K562 (cell line): Measurements from ENCODE around the gene SUFU. TPM values are rescaled to one million over a fixed set of nuclear protein-coding genes. Genes with fewer than 3 reads are reported as not detected.

Experiments
- ATAC-seq: fragments of 200-7000 bp; cut with Tn5 transposase; 3 replicates; pipeline ENCODE4 v1.9.1; 2020; ENCODE audit warnings: moderate library complexity
- BruUV-seq: library from RNA; stranded (reverse); fragments of 400-500 nt; replicated peaks from 2 replicates; lab custom pipeline; 2021; lab: Mats Ljungman, UMichigan
- CTCF ChIA-PET: fragments of 300-600 bp; formaldehyde crosslinking; extraction: SDS; loops from one replicate; lab custom pipeline; 2021; ENCODE audit warnings: low intra/inter-chr PET ratio; lab: Yijun Ruan, JAX
- POLR2A ChIA-PET: fragments of 300-600, 350-650 bp; sonication (Branson Sonifier 250); formaldehyde crosslinking; extraction: SDS; loops from one replicate; lab custom pipeline; 2021; ENCODE audit warnings: antibody characterized with exemption, inconsistent platforms; lab: Yijun Ruan, JAX
- DNase-seq, 4 experiments: peaks; one replicate each; pipeline versions ENCODE4 v3.0.0 to v3.0.0-alpha.2; 2011 to 2018; ENCODE audit warnings: low spot score in 3 of 4, mixed read lengths in 3 of 4; ENCODE audit errors: extremely low read depth in 1 of 4
- FAIRE-seq: peaks from 2 replicates; lab custom pipeline; 2011; peaks lifted over from hg19 to GRCh38; lab: Jason Lieb, UNC
- H2AFZ ChIP-seq: 2 replicates; pipeline ENCODE4 v1.6.0; 2011; ENCODE audit warnings: low read depth, low read length, control low read depth, inconsistent platforms
- H3K27ac ChIP-seq: fragments of 200-600 bp; 3 replicates; pipeline ENCODE4 v1.8.0; 2011; ENCODE audit warnings: low read depth, mild to moderate bottlenecking, control low read depth, inconsistent platforms, low read length, moderate library complexity, mixed read lengths; ENCODE audit errors: extremely low read depth
- H3K27me3 ChIP-seq, 2 experiments: fragments of 300-600 bp in 1 of 2; 2 replicates in 1 of 2; 3 replicates in 1 of 2; pipeline versions ENCODE4 v1.6.0 to v1.8.0; 2011; ENCODE audit warnings: inconsistent platforms in 2 of 2, low read length in 2 of 2, mild to moderate bottlenecking in 1 of 2, mixed read lengths in 1 of 2, moderate library complexity in 1 of 2; ENCODE audit not compliant: control insufficient read depth in 2 of 2, insufficient read depth in 2 of 2
- H3K36me3 ChIP-seq: fragments of 300-600 bp; 3 replicates; pipeline ENCODE4 v1.8.0; 2011; ENCODE audit warnings: mild to moderate bottlenecking, low read length, inconsistent platforms; ENCODE audit not compliant: control insufficient read depth, insufficient read depth
- H3K4me1 ChIP-seq, 2 experiments: fragments of 200-600 bp in 1 of 2; replicated peaks in 1 of 2; 2 replicates in 1 of 2; 3 replicates in 1 of 2; pipeline versions ENCODE4 v1.5.1 to v1.8.0; 2011; ENCODE audit warnings: inconsistent platforms in 2 of 2, low read length in 2 of 2, mild to moderate bottlenecking in 1 of 2, mixed read lengths in 1 of 2, moderate library complexity in 1 of 2; ENCODE audit not compliant: control insufficient read depth in 2 of 2, insufficient read depth in 2 of 2
- H3K4me2 ChIP-seq: 2 replicates; pipeline ENCODE4 v1.6.1; 2011; ENCODE audit warnings: low read length, control low read depth, inconsistent platforms, mixed read lengths; ENCODE audit not compliant: insufficient read depth
- H3K4me3 ChIP-seq: fragments of 200-600 bp; sonication (generic), shearing (Covaris generic); 2 replicates; pipeline ENCODE4 v1.5.1; 2016; ENCODE audit warnings: control low read depth, inconsistent platforms
- H3K79me2 ChIP-seq: fragments of 200-600 bp; 3 replicates; pipeline ENCODE4 v1.8.0; 2011; ENCODE audit warnings: low read length, inconsistent platforms; ENCODE audit not compliant: control insufficient read depth, insufficient read depth
- H3K9ac ChIP-seq, 2 experiments: 2 replicates each; pipeline versions ENCODE4 v1.6.0 to v1.6.1; 2011; ENCODE audit warnings: low read depth in 2 of 2, low read length in 2 of 2, control low read depth in 1 of 2, inconsistent platforms in 1 of 2, mild to moderate bottlenecking in 1 of 2, mixed read lengths in 1 of 2; ENCODE audit not compliant: insufficient read depth in 1 of 2
- H3K9me1 ChIP-seq: one replicate; pipeline ENCODE4 v1.6.0; 2011; ENCODE audit warnings: inconsistent platforms, mild to moderate bottlenecking, low read length, moderate library complexity; ENCODE audit not compliant: control insufficient read depth, insufficient read depth
- H3K9me3 ChIP-seq: replicated peaks from 2 replicates; pipeline ENCODE4 v1.5.1; 2011; ENCODE audit warnings: low read depth, low read length, inconsistent platforms; ENCODE audit not compliant: control insufficient read depth, insufficient read depth
- H4K20me1 ChIP-seq: replicated peaks from 2 replicates; pipeline ENCODE4 v1.6.1; 2011; ENCODE audit warnings: low read length, inconsistent platforms, mixed read lengths; ENCODE audit not compliant: control insufficient read depth, insufficient read depth
- BRD9 ChIP-seq: fragments of 450-650 bp; IDR thresholded peaks from 2 replicates; pipeline ENCODE4 v1.6.1; 2018; ENCODE audit warnings: low read depth; ENCODE audit not compliant: partially characterized antibody
- CBFB ChIP-seq: sonication (generic); formaldehyde crosslinking; IDR thresholded peaks from 2 replicates; pipeline ENCODE4 v1.4.0; 2020; ENCODE audit warnings: mild to moderate bottlenecking, missing genetic modification reagents
- E2F3 ChIP-seq: fragments of 250-450 bp; sonication (Bioruptor Pico); IDR thresholded peaks from 2 replicates; pipeline ENCODE4 v1.4.0; 2020; ENCODE audit warnings: mild to moderate bottlenecking
- ELF2 ChIP-seq: fragments of 250-450 bp; sonication (Bioruptor Pico); IDR thresholded peaks from 2 replicates; pipeline ENCODE4 v1.5.0; 2021; ENCODE audit warnings: mild to moderate bottlenecking
- RBFOX2 ChIP-seq: fragments of 200-400 bp; formaldehyde crosslinking; IDR thresholded peaks from 2 replicates; pipeline ENCODE4 v1.6.1; 2017; ENCODE audit warnings: low read depth, mild to moderate bottlenecking, low read length, moderate library complexity
- RBM17 ChIP-seq: fragments of 200-400 bp; formaldehyde crosslinking; IDR thresholded peaks from 2 replicates; pipeline ENCODE4 v1.6.1; 2017; ENCODE audit warnings: low read depth, mild to moderate bottlenecking, low read length, borderline replicate concordance
- RBM39 ChIP-seq: fragments of 200-400 bp; formaldehyde crosslinking; optimal IDR thresholded peaks from 2 replicates; pipeline ENCODE3; 2018; ENCODE audit warnings: low read depth, low read length
- U2AF1 ChIP-seq: fragments of 200-400 bp; formaldehyde crosslinking; optimal IDR thresholded peaks from 2 replicates; pipeline ENCODE3; 2017; ENCODE audit warnings: mild to moderate bottlenecking, low read depth, low read length, moderate library complexity
- ZNF511 ChIP-seq: sonication (generic); formaldehyde crosslinking; IDR thresholded peaks from 2 replicates; pipeline ENCODE4 v1.8.0; 2022; ENCODE audit warnings: mild to moderate bottlenecking, missing genetic modification reagents
- WGBS: fragments of 100-300 bp; shearing (Covaris generic); methylation state at CpG from one replicate; pipeline ENCODE4 v1.1.6; 2016; ENCODE audit warnings: low coverage, mixed read lengths; ENCODE audit not compliant: insufficient coverage; ENCODE audit errors: missing lambda C conversion rate; 5-methylcytosine and 5-hydroxymethylcytosine counted together
- in situ Hi-C: fragments of 300-500 bp; cut with MboI; formaldehyde crosslinking; loops from 4 replicates; pipeline ENCODE4 v1.15.0; 2018; ENCODE audit warnings: inconsistent platforms, mixed read lengths
- intact Hi-C: fragments of 100-400 bp; cut with micrococcal nuclease; formaldehyde crosslinking; loops from 2 replicates; pipeline ENCODE4 v1.14.2; 2022
- polyA plus RNA-seq, 8 experiments: library from polyadenylated mRNA; depleted of rRNA in 4 of 8; stranded (reverse) in 5 of 8; unstranded in 3 of 8; fragments of >200 nt; fragmentation: Nextera tagmentation in 2 of 8; fragmentation: Illumina TruSeq in 1 of 8; extraction: Ambion mirVana in 2 of 8; extraction: Trizol in 1 of 8; gene quantifications; 2 replicates each; pipeline versions ENCODE4 v1.2.1 to v1.2.3, GENCODE V29; 2011 to 2014; ENCODE audit warnings: inconsistent platforms in 1 of 8, missing spikeins in 1 of 8
- total RNA-seq, 7 experiments: library from RNA; depleted of rRNA in 6 of 7; stranded (reverse); fragments of >200 nt in 6 of 7; fragmentation: Illumina TruSeq in 2 of 7; extraction: Trizol in 2 of 7; gene quantifications; 2 replicates each; pipeline versions ENCODE4 v1.2.1 to v1.2.3, GENCODE V29; 2011 to 2021; ENCODE audit warnings: low replicate concordance in 1 of 7

SUFU gene
- total and polyA plus RNA-seq, 9 of the 15 experiments (the other 6 are each of a cell fraction or from before 2014, with no cell fraction given), result 0.59 to 6.3 (median 0.82) TPM

GRCh38 chr10:102610441-102610887, 106.7 kb downstream of the SUFU start:
- WGBS, result 79% methylated on average over 9 of the region's 10 CpGs
- Histone ChIP-seq H3K9me1 (peaks cover 2% of the 10 kb centered on the region), H3K36me3 (peaks cover 1% of the 10 kb centered on the region; the same call in 1 of the 3 replicates), H3K9me3 (no peaks in the 10 kb centered on the region), H3K4me3 (no peak overlapping the region), H3K4me1 (peaks cover 0 to 16% of the 10 kb centered on the region in 2 experiments; a peak in 4 of 5 replicates)
- BruUV-seq, result no TSS peak
- intact Hi-C loops (no loop called here), in situ Hi-C loops (loop anchor here (25.0 kb wide), 1 partner anchor 773 kb away; the partner anchor contains the start of gene KCNIP2)
- DNase-seq, result no peak
- POLR2A ChIA-PET, result no interaction called here
- TF ChIP-seq RBM39, result no peak
- TF ChIP-seq RBFOX2, result no peak
- TF ChIP-seq ELF2, result no peak
- TF ChIP-seq RBM17, result no peak
- no peak for TF ChIP-seq ZNF511 (CRISPR knock-in tag)
- TF ChIP-seq BRD9, result no peak
- TF ChIP-seq U2AF1, result no peak
- TF ChIP-seq CBFB (CRISPR knock-in tag), result no peak
- no peak for TF ChIP-seq E2F3 (CRISPR knock-in tag)
- TF ChIP-seq, all 486 proteins: peak for 0
- no peak for FAIRE-seq
- H4K20me1 ChIP-seq, result no peaks in the 10 kb centered on the region
- H3K9ac ChIP-seq, result no peak overlapping the region
- H2AFZ ChIP-seq, result no peak overlapping the region
- ATAC-seq, result no peak
- no peaks in the 10 kb centered on the region for H3K27me3 ChIP-seq
- no peak overlapping the region for H3K27ac ChIP-seq
- CTCF ChIA-PET, result no interaction called here
- H3K4me2 ChIP-seq, result no peak overlapping the region
- H3K79me2 ChIP-seq, result no peaks in the 10 kb centered on the region
